ENCODE results near the gene TMEM50A.
"Not testable (repeated sequence)": the region's sequence is repeated elsewhere in the genome, so short reads cannot be mapped to it uniquely, and the experiment has no call there.

- TF ChIP-seq CTCF, GLIS2, ZNF140 (tag by site-specific recombination; IDR thresholded peaks at IDR 0.05): not testable (repeated sequence)
Measured at GRCh38 chr1:25324407-25324806, 13.7 kb upstream of the TMEM50A start.
